Nucleus accumbens (tissue), 56 donors: ENCODE measurements around the gene ENTHD1.
"Not testable (repeated sequence)": the region's sequence is repeated elsewhere in the genome, so short reads cannot be mapped to it uniquely, and the experiment has no call there.

Source experiments
- DNase-seq, 56 donors: peaks; one replicate each; lab custom pipeline; 2025; lab: John Stamatoyannopoulos, UW

Gene ENTHD1

DNA sequence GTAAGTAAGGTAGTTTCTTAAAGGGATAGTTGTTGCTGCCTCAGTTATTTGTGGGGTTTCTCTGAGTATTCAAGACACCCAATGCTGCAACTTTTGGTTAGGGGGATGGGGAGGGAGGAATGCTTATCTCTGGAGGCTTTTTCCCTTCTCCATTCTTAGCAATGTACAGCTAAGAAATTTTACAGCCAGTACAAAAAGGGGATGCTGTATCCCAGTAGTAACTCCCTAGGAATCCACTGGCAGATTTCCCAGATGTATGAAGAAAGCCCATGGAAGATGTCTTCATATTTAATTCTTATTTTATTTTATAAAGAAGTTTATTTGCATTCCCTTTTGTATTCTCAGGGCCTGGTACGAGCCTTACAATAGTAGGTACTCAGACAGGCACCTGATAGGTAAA lies 154.8 kb downstream of the ENTHD1 start:
- no peak for DNase-seq

DNA sequence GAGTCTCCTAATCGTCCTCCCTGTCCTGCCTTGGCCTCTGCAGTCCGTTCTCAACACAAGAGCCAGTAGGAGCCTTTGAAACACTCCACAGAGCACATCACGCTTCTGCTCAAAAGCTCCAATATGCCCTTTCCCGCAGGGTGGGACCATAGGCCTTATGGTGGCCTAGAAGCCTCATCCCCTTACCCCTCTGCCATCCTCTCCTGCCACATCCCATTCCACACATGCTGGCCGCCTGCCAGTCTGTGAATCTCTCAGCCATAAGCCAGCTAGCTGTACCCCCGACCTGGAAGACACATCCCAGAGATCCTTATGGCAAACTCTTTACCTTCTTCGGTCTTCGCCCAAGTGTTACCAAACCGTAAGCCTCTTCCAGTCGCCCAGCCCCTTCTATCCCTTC lies 157.8 kb downstream of the ENTHD1 start:
- no peak for DNase-seq

DNA sequence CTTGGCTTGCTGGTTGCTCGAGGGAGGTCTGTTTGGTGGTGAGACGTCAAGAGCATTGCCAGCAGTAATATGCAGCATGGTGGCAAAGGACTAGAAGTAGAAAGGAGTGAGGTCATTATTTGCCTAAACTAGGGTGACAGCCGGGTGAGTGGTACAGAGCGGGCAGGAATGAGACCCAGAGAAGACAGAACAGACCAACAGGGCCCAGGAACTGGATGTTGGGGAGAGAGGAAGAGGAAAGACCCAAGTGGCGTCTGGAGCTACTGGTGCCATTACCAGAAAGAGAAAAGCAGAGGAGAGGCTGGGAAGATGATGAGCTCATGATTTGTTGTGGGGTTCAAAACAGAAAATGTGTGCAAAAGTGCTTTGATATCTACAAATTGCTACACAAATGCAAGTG lies 158.7 kb downstream of the ENTHD1 start:
- DNase-seq, result no peak

DNA sequence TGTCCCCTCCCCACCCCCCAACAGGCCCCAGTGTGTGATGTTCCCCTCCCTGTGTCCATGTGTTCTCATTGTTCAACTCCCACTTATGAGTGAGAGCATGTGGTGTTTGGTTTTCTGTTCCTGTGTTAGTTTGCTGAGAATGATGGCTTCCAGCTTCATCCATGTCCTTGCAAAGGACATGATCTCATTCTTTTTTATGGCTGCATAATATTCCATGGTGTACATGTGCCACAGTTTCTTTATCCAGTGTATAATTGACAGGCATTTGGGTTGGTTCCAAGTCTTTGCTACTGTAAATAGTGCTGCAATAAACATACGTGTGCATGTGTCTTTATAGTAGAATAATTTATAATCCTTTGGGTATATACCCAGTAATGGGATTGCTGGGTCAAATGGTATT lies 159.5 kb downstream of the ENTHD1 start:
- not testable (repeated sequence) for DNase-seq

DNA sequence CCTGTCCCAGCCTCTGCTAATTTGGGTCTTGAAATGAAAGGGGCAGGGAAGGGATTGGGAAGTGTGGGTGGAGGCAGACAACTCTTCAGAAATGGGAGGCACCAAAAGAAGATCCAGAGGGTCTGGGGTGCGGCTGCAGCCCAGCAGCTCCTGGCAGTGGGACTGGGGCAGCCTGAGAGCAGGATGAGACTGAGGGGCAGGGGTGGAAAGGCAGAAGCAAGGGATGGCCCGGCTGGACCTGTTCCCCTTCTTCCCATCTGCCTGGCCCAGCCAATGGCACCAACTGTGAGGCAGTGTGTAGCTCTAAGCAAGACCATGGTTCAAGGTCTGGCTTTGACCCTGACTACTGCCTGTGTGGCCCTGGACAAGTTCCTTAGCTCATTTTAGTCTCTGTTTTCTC lies 160.4 kb downstream of the ENTHD1 start:
- no peak for DNase-seq

DNA sequence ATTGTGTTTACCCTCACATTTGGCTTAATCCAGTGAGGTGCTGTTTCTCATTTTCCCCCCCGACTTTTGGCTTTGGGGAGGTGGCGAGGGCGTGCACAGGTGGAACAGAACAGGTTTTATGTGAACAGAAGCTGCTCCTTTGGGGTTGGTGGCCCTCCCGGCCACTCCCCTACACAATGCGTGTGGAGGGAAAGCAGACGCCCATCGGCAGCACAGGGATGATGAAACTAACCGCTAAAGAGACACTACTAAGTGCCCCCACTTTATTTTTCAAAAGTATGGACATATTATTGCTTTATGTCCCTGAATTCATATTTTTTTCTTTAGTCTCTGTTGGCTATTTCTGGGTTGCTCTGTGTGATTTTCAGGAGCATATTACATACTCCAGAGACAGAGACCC lies 160.9 kb downstream of the ENTHD1 start:
- DNase-seq, result no peak

DNA sequence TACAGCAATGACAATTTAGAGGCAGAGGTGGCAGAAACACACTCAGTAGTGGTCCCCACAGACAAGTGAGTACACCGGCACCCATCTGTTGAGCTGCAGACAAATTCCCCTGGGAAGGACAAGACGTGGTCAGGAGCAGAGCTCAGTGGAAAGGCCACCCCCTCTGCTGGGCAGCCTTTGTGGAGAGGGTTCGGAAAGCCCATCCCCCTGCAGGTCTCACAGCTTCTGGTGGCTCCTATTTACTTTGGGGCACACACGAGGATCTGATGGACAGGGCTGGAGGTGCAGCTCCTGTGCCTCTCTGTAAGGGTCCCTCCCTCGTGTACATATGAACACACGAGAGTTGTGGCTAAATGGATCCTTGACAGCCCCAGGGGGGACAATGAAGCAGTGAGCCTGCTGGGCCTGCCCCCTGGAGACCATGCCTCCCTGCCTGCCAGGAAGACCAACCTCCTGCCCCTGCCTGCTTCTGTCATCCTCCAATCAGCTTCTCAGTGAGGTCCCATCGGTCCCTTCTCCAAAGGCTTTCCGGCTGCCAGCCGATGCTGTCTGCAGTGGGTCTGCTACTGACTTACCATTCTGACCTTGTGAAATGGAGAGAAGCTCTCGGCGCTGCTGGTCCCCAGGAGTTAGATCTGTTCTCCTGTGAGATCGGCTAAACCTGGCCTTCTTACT lies 161.5 kb downstream of the ENTHD1 start:
- DNase-seq, result no peak

DNA sequence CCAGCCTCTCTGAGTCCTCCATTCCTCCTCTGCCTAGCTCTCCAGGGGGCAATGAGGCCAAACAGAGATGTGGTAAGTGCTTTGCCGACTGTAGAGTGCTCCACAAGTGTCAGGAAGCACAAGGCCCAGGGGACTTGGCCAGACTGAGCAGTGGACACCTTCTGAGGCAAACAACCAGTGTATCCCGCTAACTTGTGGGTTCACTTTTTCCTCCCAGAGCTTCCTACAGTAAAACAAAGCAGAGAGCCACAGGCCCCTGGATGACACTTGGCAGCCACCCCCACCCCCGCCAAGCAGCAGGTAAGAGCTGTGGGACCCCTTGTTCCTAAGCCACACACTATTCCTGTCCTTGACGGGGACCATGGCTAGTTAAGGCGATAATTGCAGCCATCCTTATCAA lies 162.1 kb downstream of the ENTHD1 start:
- no peak for DNase-seq

DNA sequence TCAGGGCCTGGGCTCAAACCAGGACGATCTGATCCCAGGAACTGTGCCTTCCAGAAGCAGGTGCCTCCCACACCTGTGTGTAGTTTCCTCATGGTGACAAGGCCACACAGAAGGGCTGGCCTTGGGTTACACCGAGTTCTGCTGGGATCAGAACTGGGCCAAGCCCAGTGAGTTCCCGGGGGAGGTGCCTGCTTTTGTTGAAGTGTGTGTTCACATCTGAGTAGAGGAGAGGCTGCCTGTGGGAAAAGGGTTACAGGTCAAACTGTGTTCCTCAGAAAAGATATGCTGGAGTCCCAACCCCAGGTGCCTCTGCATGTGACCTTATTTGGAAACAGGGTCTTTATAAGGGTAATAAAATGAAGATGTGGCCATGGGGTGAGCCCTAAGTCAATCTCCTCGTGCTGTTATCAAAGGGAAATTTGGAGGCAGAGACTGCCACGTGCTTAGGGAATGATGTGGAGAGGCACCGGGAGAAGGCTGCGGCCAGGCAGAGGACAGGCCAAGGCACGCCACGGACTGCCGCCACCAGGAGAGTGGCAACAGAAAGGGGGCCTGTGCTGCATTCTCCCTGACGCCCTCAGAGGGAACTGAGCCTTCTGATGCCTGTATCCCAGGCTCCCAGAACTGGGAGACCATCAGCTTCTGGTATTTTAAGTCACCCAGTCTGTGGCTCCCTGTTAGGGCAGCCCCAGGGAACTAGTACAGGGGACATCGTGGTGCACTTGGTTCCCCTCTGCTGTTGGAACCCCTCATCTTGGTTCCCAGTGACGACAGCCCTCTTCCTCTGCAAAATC lies 164.2 kb downstream of the ENTHD1 start:
- no peak for DNase-seq

DNA sequence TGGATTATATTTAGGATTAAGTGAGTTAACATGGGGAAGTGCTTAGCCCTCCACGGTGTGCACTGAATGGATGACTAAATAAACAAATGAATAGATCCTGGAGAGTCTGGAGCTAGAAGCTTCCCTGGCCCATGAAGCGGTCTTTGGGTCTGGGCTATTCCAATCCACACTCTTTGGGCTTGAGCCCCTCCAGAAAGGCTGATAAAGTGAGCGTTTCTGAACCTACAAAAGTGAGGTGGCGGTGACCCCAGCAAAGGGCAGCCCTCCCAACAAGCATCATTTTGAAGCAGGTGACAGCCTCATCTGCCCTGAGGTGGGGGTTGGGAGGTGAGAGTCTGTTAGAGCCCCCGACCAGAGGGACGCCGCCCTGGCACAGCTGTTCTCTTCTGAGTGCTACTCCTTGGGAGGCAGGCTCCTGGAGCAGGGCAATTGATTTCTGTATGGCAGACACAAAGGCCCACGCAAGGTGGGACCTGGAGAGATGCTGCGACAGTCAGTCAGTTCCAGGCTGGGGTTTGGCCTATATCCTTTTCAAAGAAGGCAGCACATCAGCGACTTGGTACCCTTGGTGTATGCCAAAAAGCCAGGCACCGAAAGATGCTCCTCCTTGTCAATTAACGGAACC lies 165.2 kb downstream of the ENTHD1 start:
- no peak for DNase-seq

DNA sequence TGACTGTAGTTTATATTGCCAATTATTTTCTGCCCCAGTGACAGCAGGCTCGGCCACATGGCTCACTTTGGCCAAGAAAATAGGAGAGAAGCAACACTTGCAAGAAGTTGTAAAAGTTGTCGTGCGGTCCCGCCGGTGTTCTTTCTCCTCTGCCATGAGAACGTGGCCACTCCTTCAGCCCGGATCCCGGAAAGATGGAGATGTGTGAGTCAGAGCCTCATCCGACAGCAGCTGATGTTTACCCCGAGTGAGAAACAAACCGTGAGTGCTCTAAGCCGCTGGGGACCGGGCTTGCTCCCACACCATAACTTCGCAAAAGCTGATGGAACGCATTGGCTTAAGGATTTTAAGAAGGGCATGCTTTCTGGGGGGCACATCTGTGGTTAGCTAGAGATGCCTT lies 166.0 kb downstream of the ENTHD1 start:
- no peak for DNase-seq

DNA sequence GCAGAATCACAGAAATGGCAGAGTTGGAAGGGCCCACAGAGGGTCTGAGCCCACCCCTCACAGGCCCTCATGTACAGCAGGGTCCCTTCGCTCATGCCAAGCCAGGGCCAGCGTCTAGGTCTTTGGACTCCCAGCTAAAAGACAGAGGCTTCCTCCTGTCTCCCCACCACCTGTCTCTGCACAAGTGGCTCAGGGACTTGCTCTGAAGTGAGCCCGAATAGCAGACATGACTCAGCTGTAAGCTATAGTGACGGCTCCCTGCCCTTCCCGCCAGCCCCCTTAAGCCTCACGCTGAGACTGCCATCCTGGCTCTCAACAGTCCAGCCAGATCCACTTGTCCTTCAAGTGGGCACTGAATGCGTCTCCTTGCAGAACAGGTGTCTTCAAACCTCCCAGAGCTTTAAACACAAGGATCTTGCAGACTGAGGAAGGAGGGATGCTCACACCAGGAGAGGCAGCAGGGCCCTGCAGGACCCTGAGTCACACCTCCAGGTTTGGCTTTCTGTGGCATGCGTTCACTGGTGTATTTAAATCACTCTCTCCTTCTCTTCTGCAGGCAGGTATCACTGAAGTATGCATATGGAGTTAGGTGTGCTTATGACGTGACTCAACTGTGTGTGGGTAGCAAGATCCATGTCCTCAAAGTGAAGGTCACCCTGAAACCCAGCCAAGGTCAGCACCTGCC lies 168.1 kb downstream of the ENTHD1 start:
- peak in 1 of 56 donors; percentile 40 for DNase-seq

DNA sequence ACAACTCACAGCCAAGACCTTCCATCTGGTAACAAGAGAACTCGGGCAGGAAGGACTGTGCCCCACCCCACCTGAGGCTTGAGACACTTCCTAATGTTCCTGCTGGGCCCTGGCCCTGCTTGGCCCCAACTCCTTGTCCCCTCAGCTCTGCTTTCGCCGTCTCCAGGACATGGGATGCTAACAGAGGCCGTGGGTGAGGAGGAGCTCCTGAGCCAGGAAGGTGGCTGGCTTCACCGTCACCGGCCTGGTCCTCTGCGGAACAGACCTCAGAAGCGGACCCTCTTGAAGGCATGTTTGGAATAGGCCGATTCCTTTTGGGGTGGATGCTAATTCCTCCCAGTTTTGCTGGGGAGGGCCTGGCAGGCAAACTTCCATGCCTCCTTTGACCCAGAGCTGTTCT lies 168.7 kb downstream of the ENTHD1 start:
- DNase-seq, result no peak

DNA sequence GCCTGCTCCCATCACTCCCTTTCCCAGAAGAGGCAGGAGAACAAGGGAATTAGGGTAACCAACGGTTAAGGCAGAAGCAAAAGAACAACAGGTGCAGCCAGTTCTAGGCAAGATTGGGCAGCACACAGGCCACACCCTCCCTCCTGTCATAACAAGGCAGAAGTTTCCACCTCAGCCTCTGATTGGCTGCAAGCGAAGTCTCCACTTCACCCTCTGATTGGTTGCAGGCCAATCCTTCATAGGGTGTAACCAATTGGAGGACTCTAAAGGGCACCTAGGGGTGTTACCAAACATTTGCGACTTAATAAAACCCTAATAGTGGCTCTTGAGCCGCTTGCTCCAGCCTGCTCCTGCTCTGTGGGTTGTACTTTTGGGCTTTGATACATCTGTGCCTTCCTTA lies 169.2 kb downstream of the ENTHD1 start:
- DNase-seq, result no peak

DNA sequence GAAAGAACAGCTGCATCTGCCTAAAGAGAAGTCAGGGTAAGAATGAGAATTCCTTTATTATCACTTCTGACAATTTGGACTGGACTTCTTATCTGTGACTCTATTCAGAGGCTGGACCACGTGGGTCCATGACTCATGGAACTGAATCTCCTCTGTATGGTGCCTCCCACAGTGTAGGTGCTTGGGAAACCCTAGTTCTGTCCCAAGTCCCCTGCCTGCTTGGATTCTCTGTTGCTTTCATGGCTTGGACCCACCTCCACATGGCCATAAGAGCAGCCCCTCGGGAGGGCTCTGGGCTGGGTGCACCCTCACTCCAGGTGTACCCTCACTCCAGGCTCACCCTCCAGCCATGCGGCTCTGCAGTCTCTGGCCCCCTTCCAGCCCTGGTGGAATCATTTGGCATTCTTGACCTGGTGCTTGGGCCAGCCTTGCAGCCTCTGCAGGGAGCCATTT lies 169.6 kb downstream of the ENTHD1 start:
- no peak for DNase-seq

DNA sequence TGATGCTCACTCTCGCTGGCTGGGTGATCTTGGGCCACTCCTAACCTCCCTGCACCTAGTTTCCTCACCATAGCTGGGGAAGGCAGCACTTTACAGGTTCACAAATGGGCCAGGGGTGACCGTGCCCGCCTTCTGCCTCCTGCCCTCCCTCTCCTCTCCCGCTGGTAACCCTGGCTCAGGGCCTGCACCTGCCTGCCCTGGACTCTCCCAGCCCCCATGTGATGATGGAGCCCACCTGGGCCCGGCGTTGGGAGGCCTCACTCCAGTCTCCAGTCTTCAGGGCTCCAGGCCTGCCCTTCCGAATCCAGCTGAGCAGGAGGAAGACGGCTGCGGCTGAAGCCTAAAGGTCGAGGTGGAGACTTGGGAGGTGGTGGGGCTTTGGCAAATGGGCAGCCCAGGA lies 170.1 kb downstream of the ENTHD1 start:
- no peak for DNase-seq

DNA sequence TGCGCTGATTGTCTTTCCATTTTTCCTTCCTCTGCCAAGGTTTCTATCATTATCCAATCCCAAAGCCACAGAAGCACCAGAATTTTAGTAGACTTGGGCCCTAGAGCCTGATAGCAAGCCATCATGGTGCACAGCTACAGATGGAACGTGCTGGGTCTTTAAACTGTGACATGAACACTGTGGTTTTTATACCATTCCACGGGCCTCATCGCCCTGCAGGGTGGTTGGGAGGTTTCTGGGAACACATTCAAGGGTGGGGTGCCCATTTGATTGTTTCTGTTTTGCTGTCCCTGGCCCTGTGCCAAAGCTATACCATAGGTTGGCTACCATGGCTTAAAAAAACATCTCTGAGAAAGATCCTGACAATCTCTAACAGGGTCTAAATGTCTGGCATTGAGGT lies 171.1 kb downstream of the ENTHD1 start:
- no peak for DNase-seq

DNA sequence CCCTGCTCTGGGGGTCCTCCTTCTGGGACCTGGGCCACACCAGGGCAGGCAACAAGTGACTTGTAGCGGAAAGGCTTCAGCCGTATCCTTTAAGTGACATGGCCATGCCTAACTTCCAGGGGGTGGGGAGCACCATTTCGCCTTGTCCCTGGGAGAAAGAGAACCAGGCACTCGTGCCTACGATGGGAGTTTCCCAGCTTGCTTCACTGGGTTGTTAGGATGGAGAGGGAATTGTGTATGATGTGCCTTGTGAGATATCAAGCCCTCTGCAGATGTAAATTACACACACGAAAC lies 171.6 kb downstream of the ENTHD1 start:
- DNase-seq, result no peak

DNA sequence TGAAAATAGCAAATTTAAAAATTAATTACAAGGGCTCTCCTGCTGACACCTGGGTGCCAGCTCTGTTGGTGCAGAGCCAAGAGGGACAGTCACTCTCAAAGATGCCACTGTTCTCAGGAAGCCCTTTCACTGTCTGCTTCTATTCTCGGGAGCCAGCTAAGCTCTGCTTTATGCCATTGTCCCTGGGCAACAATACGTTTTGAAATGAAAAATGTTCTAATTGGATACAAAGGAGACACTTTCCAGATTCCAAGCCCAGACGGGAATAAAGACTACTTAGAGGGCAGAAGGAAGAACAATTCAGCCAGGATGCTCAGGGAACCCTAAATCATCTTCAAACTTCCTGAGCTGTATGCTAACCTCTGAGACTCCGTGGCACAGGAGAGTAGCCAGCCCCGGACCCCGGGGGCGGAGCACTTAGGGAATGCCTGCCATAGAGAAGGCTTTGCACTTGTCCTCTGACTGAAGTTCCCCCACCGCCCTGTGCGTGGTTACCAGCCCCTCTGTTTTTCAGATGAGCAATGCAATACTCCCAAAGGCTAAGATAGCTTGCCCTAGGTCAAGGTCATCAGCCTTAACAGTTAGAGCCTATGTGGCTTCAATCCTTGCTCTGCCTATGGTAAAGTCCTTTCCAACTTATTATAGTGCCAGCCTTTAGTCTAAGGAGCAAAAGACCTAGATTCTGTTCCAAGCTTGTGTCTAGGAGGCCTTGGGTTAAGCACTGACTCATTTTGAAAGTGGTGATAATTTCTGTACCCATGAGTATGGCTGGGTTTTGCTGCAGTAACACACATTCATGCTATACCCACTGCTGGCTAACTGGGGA lies 172.1 kb downstream of the ENTHD1 start:
- DNase-seq, result peak in 1 of 56 donors; percentile 29
